ENCODE data around the gene KDM4C.
"Not testable (repeated sequence)": the region's sequence is repeated elsewhere in the genome, so short reads cannot be mapped to it uniquely, and the experiment has no call there.

KDM4C gene

DNA sequence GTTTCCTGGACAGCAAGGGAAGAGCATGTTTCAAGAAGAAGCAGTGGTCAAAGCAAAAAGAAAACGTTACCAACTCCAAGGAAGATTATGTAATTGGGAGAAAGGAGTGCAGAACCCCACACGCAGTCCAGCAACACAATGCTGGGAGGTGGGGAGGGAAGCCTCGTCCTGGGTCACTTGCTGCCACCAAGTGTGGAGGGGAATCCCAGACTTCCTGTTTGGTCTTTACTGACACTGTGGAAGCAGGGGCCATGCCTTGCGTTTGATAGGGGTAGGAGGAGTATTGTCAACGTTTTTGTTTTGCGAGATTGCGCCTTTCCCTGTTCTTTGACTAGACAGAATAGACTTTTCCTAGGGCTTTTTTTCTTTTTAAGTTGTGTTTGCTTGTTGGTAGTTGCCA is 421.0 kb downstream of the KDM4C start:
- DNase-seq, result no peak

DNA sequence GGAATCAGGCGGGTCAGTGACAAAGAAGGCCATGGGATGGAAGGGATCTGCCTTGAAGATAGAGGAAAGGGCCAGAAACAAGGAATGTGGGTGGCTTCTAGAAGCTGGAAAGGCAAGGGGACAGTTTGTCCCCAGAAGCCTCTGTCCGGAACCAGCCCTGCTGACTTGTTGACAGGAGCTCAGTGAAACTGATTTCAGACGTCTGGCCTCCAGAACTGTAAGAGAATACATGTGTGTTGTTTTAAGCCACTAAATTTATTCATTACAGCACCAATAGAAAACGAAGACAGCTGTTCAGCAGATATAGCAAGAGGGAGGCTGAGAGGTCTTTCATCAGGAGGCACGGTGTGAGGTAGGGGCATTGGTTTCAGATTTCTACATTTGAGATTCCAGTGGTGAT is 422.5 kb downstream of the KDM4C start:
- no peak for DNase-seq

DNA sequence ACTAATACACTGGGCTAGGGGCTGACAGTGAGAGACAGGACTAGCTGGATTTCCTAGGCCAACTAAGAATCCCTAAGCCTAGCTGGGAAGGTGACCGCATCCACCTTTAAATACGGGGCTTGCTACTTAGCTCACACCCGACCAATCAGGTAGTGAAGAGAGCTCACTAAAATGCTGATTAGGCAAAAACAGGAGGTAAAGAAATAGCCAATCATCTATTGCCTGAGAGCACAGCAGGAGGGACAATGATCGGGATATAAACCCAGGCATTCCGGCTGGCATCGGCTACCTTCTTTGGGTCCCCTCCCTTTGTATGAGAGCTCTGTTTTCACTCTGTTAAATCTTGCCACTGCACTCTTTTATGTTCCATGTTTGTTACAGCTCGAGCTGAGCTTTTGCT is 425.4 kb downstream of the KDM4C start:
- DNase-seq, result not testable (repeated sequence)

DNA sequence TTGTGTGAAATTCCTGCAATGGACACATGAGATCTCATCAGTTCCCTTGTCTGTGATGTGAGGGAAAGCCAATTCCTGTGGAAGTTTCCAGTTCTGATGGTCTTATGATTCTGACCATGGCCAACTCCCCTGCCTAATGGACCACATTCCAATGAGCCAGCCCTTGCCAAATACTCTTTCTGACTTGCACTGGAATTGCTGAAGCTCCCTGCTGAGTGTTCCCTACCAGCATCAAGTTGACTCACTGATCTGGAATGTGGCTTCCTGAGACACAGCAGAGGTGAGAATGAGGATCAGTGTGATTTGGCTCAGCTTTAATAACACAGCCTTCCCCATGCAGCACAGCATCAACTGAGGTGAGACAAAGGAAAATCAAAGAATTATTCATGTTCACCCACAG is 427.8 kb downstream of the KDM4C start:
- DNase-seq, result no peak

DNA sequence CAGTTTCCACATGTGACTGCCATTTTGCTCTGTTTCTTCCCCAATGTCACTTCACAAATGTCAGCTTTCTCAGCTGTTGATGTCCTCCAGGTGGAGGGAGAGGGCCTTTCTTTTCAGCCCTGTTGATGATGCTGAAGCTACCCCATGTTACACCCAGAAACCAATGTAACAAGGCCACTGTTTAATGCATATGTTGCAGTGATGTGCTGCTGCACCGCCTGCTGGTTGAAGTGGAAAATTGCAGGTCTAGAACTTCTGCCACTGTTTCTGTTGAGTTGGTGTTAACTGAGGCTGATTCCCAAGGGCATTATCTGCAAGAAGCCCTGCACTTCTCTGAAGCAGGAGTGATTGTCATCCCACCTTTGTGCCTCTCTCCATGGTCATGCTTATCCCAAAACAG is 428.4 kb downstream of the KDM4C start:
- no peak for DNase-seq

DNA sequence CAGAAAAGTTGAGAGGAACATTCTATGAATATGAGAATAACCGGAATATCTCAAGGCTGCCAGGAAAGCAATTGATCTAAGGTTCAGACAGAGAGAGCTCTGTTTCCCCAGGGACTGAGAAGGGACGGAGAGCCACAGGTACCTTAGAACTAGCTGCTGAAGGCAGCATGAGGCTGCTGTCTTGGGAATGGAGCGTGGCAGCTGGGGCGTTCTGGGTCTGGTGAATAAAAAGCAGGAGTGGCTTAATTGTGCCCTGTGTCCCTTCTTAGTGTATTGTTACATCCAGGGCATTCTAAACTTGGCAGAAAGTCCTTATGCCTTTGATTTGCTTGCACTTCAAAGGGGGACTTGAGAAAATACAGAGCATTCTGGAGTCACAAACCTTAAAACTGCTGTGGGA is 434.5 kb downstream of the KDM4C start:
- DNase-seq, result peak; percentile 66

DNA sequence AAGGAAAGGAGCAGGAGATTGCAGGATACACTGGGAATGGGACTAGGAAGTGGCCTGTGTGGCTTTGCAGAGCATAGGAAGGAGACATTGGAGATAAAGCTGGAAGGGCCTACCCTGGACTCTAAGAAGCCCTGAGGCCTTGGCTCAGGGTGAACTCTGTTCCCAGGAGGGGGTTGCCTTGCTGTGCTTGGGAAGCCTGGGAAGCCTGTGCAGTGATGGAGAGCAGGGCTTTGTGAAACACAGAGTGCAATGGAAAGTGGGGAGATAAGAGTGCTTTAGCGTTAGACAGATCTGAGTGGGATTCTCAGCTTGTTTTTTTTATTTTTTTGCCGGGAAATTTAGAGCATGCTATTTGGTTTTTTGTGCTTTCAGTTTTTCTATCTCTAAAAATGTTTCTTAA is 437.8 kb downstream of the KDM4C start:
- no peak for DNase-seq

DNA sequence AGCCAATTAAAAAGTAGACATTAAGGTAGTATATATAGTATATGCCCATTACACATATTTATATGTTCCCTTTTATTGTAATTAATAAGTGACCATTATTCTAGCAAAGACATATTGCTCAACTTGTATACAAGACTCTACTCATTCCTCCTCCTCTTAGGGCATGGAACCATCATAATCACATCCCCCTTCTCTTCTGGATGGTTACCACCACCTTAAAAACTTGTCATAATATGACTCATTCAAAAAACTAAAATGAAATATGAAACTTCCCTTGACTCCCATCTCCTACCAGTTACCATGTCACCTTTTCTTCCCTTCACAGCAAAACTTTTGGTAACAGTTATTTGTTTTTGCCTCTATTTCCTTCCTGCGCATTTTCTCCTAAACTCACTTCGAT is 438.7 kb downstream of the KDM4C start:
- no peak for DNase-seq

DNA sequence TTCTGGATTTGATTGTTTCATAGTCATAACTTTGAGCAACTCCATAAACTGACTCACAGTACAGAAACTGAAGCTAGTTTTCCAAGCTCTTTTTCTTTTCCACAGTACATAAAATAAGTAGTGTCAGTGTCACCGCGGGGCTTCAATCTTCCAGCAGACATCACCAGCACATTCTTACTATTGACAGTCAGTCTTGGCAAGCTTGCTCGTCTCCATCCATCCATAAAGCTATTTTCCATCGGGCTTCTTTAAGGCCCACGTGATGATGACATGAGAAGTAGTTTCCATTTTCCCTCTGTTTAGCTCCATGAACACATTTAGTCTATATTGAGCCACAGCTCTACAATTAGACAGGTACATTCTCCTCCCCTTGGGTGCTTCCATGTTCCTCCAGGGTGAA is 443.4 kb downstream of the KDM4C start:
- no peak for DNase-seq

DNA sequence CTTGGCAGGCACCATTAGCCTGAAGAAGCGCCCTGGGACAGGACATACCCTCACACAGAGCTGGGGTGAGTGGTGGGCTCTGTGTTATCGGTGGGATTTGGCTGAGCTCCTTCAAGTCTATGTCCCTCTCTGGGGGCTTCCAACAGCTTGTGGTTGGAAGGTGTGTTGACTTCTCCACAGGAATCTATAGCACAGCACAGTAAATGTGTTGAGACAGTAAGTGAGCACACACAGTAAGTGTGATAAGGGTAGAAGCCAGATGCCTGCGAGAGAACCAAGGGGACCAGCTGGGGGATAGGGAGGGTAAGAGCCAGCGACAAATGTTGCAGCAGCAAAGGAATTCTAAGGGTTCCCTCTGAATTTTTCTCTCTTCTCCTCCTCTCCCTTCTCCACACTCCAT is 448.0 kb downstream of the KDM4C start:
- DNase-seq, result no peak

DNA sequence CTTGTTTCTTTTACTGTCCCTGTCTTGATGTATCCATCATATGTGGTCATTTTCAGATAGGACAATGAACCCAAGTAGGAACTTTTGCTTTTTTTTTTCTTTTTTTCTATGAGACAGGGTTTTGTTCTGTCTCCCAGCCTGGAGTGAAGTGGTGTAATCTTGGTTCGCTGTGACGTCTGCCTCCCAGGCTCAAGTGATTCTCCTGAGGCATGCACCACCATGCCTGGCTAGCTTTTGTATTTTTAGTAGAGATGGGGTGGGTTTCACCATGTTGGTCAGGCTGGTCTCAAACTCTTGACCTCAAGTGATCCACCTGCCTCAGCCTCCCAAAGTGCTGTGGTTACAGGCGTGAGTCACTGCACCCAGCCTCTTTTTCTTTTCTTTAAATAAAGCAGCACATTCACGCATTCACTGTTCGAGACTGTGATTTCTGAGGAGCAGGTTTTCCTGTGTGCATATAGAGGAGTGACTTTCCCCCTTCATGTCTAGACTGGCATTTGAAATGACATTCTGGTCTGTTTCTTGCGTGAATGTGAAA is 448.5 kb downstream of the KDM4C start:
- DNase-seq, result no peak

DNA sequence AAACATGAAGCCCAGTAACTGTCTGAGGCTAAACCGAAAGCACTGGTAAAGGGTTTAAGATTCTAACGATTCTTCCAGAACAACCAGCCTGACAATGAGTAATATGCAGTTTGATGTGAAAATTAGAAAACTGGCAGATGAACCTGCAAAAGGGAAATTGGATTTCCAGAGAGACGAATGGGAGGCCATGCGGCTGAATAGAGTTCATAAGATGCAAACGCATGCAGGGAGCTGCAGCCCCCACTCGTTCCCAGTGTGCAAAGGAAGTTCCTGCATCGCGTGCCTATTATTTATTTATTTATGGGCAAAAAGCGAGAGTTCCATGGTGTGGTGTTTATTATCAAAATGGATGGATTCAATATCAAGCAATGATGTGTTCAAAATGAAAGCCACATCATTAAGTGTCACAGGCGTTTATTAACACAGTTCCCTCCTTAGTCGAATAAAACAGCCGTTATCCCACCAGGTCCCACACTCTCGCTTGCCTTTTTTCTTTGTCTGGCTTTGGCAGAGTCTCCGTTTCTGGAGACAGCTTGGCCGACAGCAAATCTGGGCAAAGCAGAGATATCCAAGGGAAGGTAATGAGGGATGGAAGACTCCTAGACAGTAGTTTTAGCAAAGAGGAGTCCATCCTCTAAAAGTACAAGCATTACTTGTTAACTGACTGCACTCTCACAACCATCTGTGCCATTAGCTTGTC is 451.4 kb downstream of the KDM4C start:
- DNase-seq, result no peak

DNA sequence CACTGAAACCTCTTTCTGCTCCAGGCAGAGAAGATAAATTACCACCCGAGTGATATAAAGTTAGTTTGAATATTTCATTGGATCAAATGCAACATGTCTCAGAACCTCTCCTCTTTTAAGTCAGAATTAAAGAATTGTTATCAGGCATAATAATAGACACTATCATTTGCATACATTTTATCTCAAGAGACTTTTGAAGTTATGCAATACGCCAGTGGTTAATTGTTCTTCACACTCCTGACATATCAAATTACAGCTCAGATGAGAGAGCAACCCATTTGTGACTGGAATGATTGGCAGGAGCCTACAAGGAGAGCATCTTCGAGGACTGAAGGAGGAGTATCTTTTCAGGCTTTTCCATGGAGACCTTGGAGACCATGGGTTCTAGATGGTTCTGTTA is 452.2 kb downstream of the KDM4C start:
- DNase-seq, result no peak

DNA sequence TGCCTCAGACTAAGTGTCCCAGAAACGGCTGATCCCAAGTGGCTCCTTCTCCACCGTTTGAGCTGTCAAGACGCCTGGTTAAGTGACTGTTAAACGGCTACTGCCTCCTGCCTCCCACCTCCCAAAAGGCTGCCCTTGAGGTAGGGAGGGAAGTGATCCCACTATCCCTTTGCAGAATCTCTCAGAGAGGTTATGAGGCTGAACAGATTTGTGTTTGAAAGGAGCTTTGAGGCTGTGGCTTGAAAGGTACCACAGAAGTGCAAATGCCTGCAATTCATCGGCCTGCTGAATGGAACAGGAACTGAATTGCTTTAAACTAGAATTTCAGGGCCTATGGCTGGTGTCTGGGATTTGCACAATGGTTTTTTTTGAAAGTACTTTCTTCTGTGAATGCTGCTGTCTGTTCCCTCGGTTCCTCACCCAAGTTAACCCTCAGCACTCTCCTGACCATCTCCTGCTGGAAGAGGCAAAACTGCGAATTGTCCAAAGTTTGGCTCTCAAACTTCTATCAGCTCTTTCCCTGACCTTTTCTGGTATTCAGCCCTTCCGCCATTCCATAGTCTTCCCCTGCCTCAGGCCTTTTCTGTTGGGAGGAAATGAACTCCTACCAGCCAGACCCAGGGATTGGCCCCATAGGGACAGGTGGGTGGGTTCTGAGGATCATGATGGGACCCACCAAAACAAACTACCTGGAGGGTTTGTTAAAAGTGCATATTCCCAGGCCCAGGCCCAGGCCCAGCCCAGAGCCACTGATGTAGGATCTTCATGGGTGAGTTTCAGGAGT is 453.3 kb downstream of the KDM4C start:
- peak; percentile 82 for DNase-seq

DNA sequence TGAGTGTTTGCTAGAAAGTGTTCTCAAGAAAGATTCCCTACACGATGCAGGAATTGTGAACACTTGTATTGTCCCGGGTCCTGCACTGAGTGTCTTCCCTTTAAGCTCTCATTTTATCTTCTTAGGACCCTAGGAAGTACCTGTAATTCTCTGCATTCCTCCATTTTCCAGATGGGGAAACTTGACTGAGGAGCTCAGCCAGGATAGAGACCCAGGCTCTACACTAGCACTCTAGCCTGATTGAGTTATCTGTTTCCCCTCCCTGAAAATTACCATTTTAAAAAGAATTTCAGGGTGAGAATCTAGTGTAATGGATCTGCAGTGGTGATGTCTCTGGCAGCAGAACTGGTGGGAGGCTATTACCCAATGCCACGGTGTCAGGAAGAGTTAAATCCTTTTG is 453.9 kb downstream of the KDM4C start:
- DNase-seq, result no peak

DNA sequence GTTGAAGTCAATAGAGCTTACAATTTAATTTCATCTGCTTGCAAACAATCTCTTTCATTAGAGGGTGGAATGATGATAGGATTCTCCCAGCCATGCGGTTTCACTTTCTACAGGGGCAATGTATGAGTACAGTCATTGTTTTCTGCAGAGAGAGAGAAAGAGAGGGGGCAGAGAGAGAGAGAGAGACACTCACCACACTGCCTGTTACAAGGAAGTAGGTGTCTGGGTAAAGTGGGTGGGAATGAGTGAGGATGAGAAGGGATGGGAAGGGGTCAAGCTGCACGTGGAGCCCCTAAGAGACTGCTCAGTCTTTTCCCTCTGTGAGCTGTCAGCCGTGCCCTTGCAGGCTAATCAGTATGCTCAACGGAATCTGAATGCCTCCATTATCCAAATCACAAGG is 454.3 kb downstream of the KDM4C start:
- no peak for DNase-seq

DNA sequence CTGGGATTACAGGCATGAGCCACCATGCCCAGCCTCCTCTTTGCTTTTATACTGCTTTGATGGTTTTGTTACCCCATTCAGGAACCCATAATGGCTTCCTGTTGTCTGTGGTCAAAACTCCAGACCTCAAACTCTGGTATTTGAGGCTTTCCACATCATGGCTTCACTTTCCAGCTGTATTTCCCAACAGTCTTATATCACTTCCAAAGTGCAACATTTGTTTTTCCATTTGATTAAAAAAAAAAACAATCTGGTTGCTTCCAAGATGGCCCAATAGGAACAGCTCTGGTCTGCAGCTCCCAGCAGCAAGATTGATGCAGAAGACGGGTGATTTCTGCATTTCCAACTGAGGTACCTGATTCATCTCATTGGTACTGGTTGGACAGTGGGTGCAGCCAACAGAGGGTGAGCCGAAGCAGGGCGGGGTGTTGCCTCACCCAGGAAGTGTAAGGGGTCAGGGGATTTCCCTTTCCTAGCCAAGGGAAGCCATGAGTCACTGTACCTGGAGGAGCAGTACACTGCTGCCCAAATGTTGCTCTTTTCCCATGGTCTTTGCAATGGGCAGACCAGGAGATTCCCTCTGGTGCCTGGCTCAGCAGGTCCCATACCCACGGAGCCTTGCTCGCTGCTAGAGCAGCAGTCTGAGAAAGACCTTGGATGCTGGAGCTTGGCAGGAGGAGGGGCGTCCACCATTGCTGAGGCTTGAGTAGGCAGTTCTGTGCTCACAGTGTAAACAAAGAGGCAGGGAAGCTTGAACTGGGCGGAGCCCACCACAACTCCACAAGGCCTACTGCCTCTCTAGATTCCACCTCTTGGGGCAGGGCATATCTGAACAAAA is 458.4 kb downstream of the KDM4C start:
- DNase-seq, result no peak

DNA sequence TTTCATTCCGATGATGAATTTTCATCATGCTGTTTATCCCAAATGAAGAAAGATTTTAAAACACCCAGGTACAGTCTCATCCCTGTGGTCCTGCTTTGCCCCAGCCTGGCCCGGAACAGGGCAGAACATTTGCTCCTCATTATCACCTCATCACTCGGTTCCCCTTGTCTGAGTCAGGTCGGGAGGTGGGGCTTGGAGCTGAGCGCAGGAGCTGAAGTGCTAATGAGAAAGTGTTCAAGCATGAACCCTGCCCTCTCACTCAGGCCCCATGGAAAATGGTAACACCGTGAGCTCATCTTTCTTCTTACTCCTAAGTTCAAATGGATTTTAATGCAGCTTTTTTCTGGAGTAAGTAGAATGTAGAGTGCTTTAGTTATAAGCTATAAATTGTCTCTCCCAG is 466.2 kb downstream of the KDM4C start:
- no peak for DNase-seq

Measured in DMS79 treated with DMSO at 0.1 percent for 48 hours (cell line).